IPS-20b (cell line): ENCODE results near the gene SCN11A.

Experiments
- H3K27ac ChIP-seq: one replicate; pipeline ENCODE4 v1.5.1; 2013; ENCODE audit warnings: low read length
- H3K27me3 ChIP-seq: 2 replicates; pipeline ENCODE4 v1.6.1; 2013; ENCODE audit warnings: mild to moderate bottlenecking, low read length, inconsistent platforms; ENCODE audit not compliant: insufficient read depth
- H3K36me3 ChIP-seq: 2 replicates; pipeline ENCODE4 v1.6.1; 2013; ENCODE audit warnings: low read depth, mild to moderate bottlenecking, inconsistent platforms, low read length, moderate library complexity; ENCODE audit not compliant: insufficient read depth
- H3K4me1 ChIP-seq: 2 replicates; pipeline ENCODE4 v1.6.1; 2013; ENCODE audit warnings: mild to moderate bottlenecking, control low read depth, inconsistent platforms, low read length, moderate library complexity; ENCODE audit not compliant: insufficient read depth
- H3K4me3 ChIP-seq: 2 replicates; pipeline ENCODE4 v1.5.1; 2013; ENCODE audit warnings: mild to moderate bottlenecking, low read length, inconsistent platforms
- H3K9ac ChIP-seq: 2 replicates; pipeline ENCODE4 v1.6.1; 2013; ENCODE audit warnings: low read depth, mild to moderate bottlenecking, inconsistent platforms, low read length, moderate library complexity
- H3K9me3 ChIP-seq: 2 replicates; pipeline ENCODE4 v1.6.1; 2013; ENCODE audit warnings: mild to moderate bottlenecking, low read depth, low read length, inconsistent platforms; ENCODE audit not compliant: insufficient read depth

SCN11A gene

GRCh38 chr3:39022286-39022630 lies 29.5 kb downstream of the SCN11A start:
- Histone ChIP-seq H3K4me3 (no peak overlapping the region), H3K36me3 (no peaks in the 10 kb centered on the region), H3K4me1 (no peaks in the 10 kb centered on the region), H3K9me3 (no peaks in the 10 kb centered on the region), H3K27ac (no peak overlapping the region), H3K9ac (no peak overlapping the region), H3K27me3 (no peaks in the 10 kb centered on the region)

- H3K9me3 ChIP-seq, result no peaks in the 10 kb centered on the region
- no peak overlapping the region for H3K27ac ChIP-seq
- no peak overlapping the region for H3K4me3 ChIP-seq
- H3K27me3 ChIP-seq, result no peaks in the 10 kb centered on the region
- H3K36me3 ChIP-seq, result no peaks in the 10 kb centered on the region
- no peak overlapping the region for H3K9ac ChIP-seq
- H3K4me1 ChIP-seq, result no peaks in the 10 kb centered on the region
Observed at GRCh38 chr3:39021465-39022285, 30.1 kb downstream of the SCN11A start.

GRCh38 chr3:39021029-39021428 lies 30.7 kb downstream of the SCN11A start:
- H3K27me3 ChIP-seq, result no peaks in the 10 kb centered on the region
- H3K9ac ChIP-seq, result no peak overlapping the region
- no peaks in the 10 kb centered on the region for H3K36me3 ChIP-seq
- H3K4me1 ChIP-seq, result no peaks in the 10 kb centered on the region
- H3K27ac ChIP-seq, result no peak overlapping the region
- no peaks in the 10 kb centered on the region for H3K9me3 ChIP-seq
- H3K4me3 ChIP-seq, result no peak overlapping the region

- Histone ChIP-seq H3K9ac (no peak overlapping the region), H3K27ac (no peak overlapping the region), H3K4me3 (no peak overlapping the region), H3K36me3 (no peaks in the 10 kb centered on the region), H3K9me3 (no peaks in the 10 kb centered on the region), H3K4me1 (no peaks in the 10 kb centered on the region), H3K27me3 (no peaks in the 10 kb centered on the region)
Observed at GRCh38 chr3:39019299-39019698, 32.4 kb downstream of the SCN11A start.

GRCh38 chr3:39015418-39015817 lies 36.3 kb downstream of the SCN11A start:
- no peak overlapping the region for H3K4me3 ChIP-seq
- H3K36me3 ChIP-seq, result no peaks in the 10 kb centered on the region
- H3K9ac ChIP-seq, result no peak overlapping the region
- peaks cover 6% of the 10 kb centered on the region; the same call in 1 of the 2 replicates for H3K4me1 ChIP-seq
- no peak overlapping the region for H3K27ac ChIP-seq
- H3K9me3 ChIP-seq, result no peaks in the 10 kb centered on the region
- H3K27me3 ChIP-seq, result no peaks in the 10 kb centered on the region

- no peak overlapping the region for H3K9ac ChIP-seq
- no peak overlapping the region for H3K4me3 ChIP-seq
- peaks cover 6% of the 10 kb centered on the region; the same call in 1 of the 2 replicates for H3K4me1 ChIP-seq
- H3K27ac ChIP-seq, result no peak overlapping the region
- no peaks in the 10 kb centered on the region for H3K27me3 ChIP-seq
- no peaks in the 10 kb centered on the region for H3K36me3 ChIP-seq
- no peaks in the 10 kb centered on the region for H3K9me3 ChIP-seq
Observed at GRCh38 chr3:39013921-39014509, 37.7 kb downstream of the SCN11A start.

GRCh38 chr3:39013289-39013688 lies 38.5 kb downstream of the SCN11A start:
- H3K27me3 ChIP-seq, result no peaks in the 10 kb centered on the region
- H3K9ac ChIP-seq, result no peak overlapping the region
- H3K4me3 ChIP-seq, result no peak overlapping the region
- no peaks in the 10 kb centered on the region for H3K9me3 ChIP-seq
- H3K36me3 ChIP-seq, result no peaks in the 10 kb centered on the region
- H3K4me1 ChIP-seq, result peaks cover 6% of the 10 kb centered on the region; the same call in 1 of the 2 replicates
- H3K27ac ChIP-seq, result no peak overlapping the region

- no peak overlapping the region for H3K9ac ChIP-seq
- no peaks in the 10 kb centered on the region for H3K9me3 ChIP-seq
- H3K27ac ChIP-seq, result no peak overlapping the region
- H3K4me1 ChIP-seq, result peaks cover 6% of the 10 kb centered on the region; the same call in 1 of the 2 replicates
- H3K4me3 ChIP-seq, result no peak overlapping the region
- H3K27me3 ChIP-seq, result no peaks in the 10 kb centered on the region
- no peaks in the 10 kb centered on the region for H3K36me3 ChIP-seq
Observed at GRCh38 chr3:39011191-39011736, 40.5 kb downstream of the SCN11A start.

GRCh38 chr3:39005295-39005694 lies 46.4 kb downstream of the SCN11A start:
- Histone ChIP-seq H3K9ac (no peak overlapping the region), H3K4me3 (no peak overlapping the region), H3K9me3 (no peaks in the 10 kb centered on the region), H3K27ac (no peak overlapping the region), H3K27me3 (no peaks in the 10 kb centered on the region), H3K4me1 (no peaks in the 10 kb centered on the region), H3K36me3 (no peaks in the 10 kb centered on the region)
